Endothelial cell of umbilical vein (primary cell): ENCODE measurements around the gene NRXN3. TPM values are rescaled to one million over a fixed set of nuclear protein-coding genes. Genes with fewer than 3 reads are reported as not detected.

Source experiments
- BruUV-seq: library from RNA; stranded (reverse); fragments of 400-500 nt; replicated peaks from 2 replicates; lab custom pipeline; 2021; lab: Mats Ljungman, UMichigan
- CTCF ChIA-PET: fragments of 300-600, 350-600 bp; sonication (Branson Sonifier 250); formaldehyde crosslinking; loops from one replicate; lab custom pipeline; 2021; ENCODE audit warnings: antibody characterized with exemption, inconsistent platforms; lab: Charles Lee
- POLR2A ChIA-PET: fragments of 300-600, 350-600 bp; sonication (Branson Sonifier 250); formaldehyde crosslinking; loops from one replicate; lab custom pipeline; 2021; ENCODE audit warnings: antibody characterized with exemption, inconsistent platforms; lab: Charles Lee
- DNase-seq: peaks from one replicate; pipeline ENCODE4 v3.0.0-alpha.2; 2011; ENCODE audit warnings: low read depth, low spot score
- FAIRE-seq: peaks from 2 replicates; lab custom pipeline; 2011; peaks lifted over from hg19 to GRCh38; lab: Jason Lieb, UNC
- H2AFZ ChIP-seq: 2 replicates; pipeline ENCODE4 v1.6.0; 2012; ENCODE audit warnings: low read depth, low read length, control low read depth, inconsistent platforms
- H3K27ac ChIP-seq: 2 replicates; pipeline ENCODE4 v1.5.1; 2011; ENCODE audit warnings: low read depth, mild to moderate bottlenecking, control low read depth, low read length, moderate library complexity; ENCODE audit not compliant: insufficient read depth
- H3K27me3 ChIP-seq, 2 experiments: 2 replicates each; pipeline versions ENCODE4 v1.6.0 to v1.6.1; 2011; ENCODE audit warnings: low read length in 2 of 2, mixed read lengths in 1 of 2; ENCODE audit not compliant: control insufficient read depth in 2 of 2, insufficient read depth in 2 of 2
- H3K36me3 ChIP-seq, 2 experiments: 2 replicates in 1 of 2; 3 replicates in 1 of 2; pipeline ENCODE4 v1.5.1; 2011; ENCODE audit warnings: low read length in 2 of 2, mild to moderate bottlenecking in 1 of 2, moderate library complexity in 1 of 2; ENCODE audit not compliant: control insufficient read depth in 2 of 2, insufficient read depth in 2 of 2; ENCODE audit errors: extremely low read depth in 1 of 2
- H3K4me1 ChIP-seq: 3 replicates; pipeline ENCODE4 v1.5.1; 2011; ENCODE audit warnings: mild to moderate bottlenecking, low read length; ENCODE audit not compliant: control insufficient read depth, insufficient read depth; ENCODE audit errors: extremely low read depth
- H3K4me2 ChIP-seq: 2 replicates; pipeline ENCODE4 v1.6.1; 2011; ENCODE audit warnings: low read length, control low read depth, mixed read lengths; ENCODE audit not compliant: insufficient read depth
- H3K4me3 ChIP-seq, 3 experiments: fragments of 200-600 bp in 1 of 3; sonication (generic), shearing (Covaris generic) in 1 of 3; replicated peaks in 1 of 3; 2 replicates each; pipeline ENCODE4 v1.5.1; 2011 to 2016; ENCODE audit warnings: control low read depth in 3 of 3, low read length in 3 of 3, mild to moderate bottlenecking in 2 of 3, inconsistent platforms in 1 of 3, low read depth in 1 of 3, moderate library complexity in 1 of 3; ENCODE audit not compliant: insufficient read depth in 1 of 3
- H3K79me2 ChIP-seq: 2 replicates; pipeline ENCODE4 v1.6.0; 2012; ENCODE audit warnings: low read length, inconsistent platforms; ENCODE audit not compliant: control insufficient read depth, insufficient read depth
- H3K9ac ChIP-seq: replicated peaks from 2 replicates; pipeline ENCODE3; 2011; ENCODE audit warnings: low read length, control low read depth; ENCODE audit not compliant: insufficient read depth; ENCODE audit errors: extremely low read depth
- H3K9me1 ChIP-seq: replicated peaks from 3 replicates; pipeline ENCODE4 v1.6.0; 2011; ENCODE audit warnings: mild to moderate bottlenecking, low read length; ENCODE audit not compliant: control insufficient read depth, insufficient read depth; ENCODE audit errors: extremely low read depth
- H3K9me3 ChIP-seq: replicated peaks from 2 replicates; pipeline ENCODE4 v1.5.1; 2012; ENCODE audit warnings: low read length, inconsistent platforms; ENCODE audit not compliant: control insufficient read depth, insufficient read depth
- H4K20me1 ChIP-seq: replicated peaks from 2 replicates; pipeline ENCODE3; 2011; ENCODE audit warnings: mild to moderate bottlenecking, low read length; ENCODE audit not compliant: control insufficient read depth, insufficient read depth; ENCODE audit errors: extremely low read depth
- EZH2 ChIP-seq: IDR thresholded peaks from 2 replicates; pipeline ENCODE4 v1.6.1; 2012; ENCODE audit warnings: borderline replicate concordance, low read depth, mild to moderate bottlenecking, moderate library complexity, low read length, inconsistent platforms; ENCODE audit not compliant: severe bottlenecking
- FOS ChIP-seq: IDR thresholded peaks from 2 replicates; pipeline ENCODE4 v1.6.1; 2011; ENCODE audit warnings: mild to moderate bottlenecking, low read length, moderate library complexity, borderline replicate concordance; ENCODE audit not compliant: insufficient read depth
- GATA2 ChIP-seq: IDR thresholded peaks from 2 replicates; pipeline ENCODE4 v1.7.0; 2011; ENCODE audit warnings: low read depth, mild to moderate bottlenecking, moderate library complexity, mixed read lengths, low read length; ENCODE audit not compliant: insufficient read length, insufficient read depth
- JUN ChIP-seq: IDR thresholded peaks from 2 replicates; pipeline ENCODE4 v1.6.1; 2011; ENCODE audit warnings: borderline replicate concordance, low read depth; ENCODE audit not compliant: insufficient read length, insufficient read depth
- MYC ChIP-seq: IDR thresholded peaks from one replicate; pipeline ENCODE4 v1.6.1; 2011; ENCODE audit warnings: mild to moderate bottlenecking, low read depth, low read length
- POLR2A ChIP-seq: IDR thresholded peaks from 2 replicates; pipeline ENCODE4 v1.6.1; 2012; ENCODE audit warnings: low read depth, mild to moderate bottlenecking, control low read depth, low read length
- POLR2AphosphoS5 ChIP-seq: IDR thresholded peaks from 2 replicates; pipeline ENCODE4 v1.6.1; 2012; ENCODE audit warnings: low read depth, mild to moderate bottlenecking, control low read depth, low read length, moderate library complexity; ENCODE audit not compliant: insufficient read depth
- dilution Hi-C: fragments of 300-500 bp; cut with MboI; formaldehyde crosslinking; loops from one replicate; pipeline ENCODE4 v1.15.0; 2019; ENCODE audit warnings: low sequenced_read_pairs; ENCODE audit not compliant: extremely low pct_ligation_motif_present
- intact Hi-C: fragments of 100-400 bp; cut with micrococcal nuclease; formaldehyde crosslinking; loops from one replicate; pipeline ENCODE4 v1.10.0; 2022
- polyA plus RNA-seq, 4 experiments: library from polyadenylated mRNA; depleted of rRNA in 3 of 4; stranded (reverse) in 3 of 4; unstranded in 1 of 4; fragments of >200 nt; gene quantifications; 2 replicates each; pipeline versions ENCODE4 v1.2.1 to v1.2.3, GENCODE V29; 2011 to 2012; ENCODE audit warnings: missing spikeins in 1 of 4
- total RNA-seq: library from RNA; stranded (reverse); gene quantifications from 2 replicates; pipeline ENCODE4 v1.2.3, GENCODE V29; 2021
- TF ChIP-seq, protein P1 (sequence below): IDR thresholded peaks from 2 replicates; pipeline ENCODE4 v1.6.1; 2011; ENCODE audit not compliant: insufficient read depth, insufficient read length
- TF ChIP-seq, protein P2 (sequence below), 2 donors: IDR thresholded peaks; 1 replicate in 1 of 2; 2 replicates in 1 of 2; pipeline ENCODE4 v1.5.1; 2011; ENCODE audit warnings: low read length in 2 of 2, mild to moderate bottlenecking in 2 of 2, moderate library complexity in 2 of 2, control low read depth in 1 of 2, inconsistent platforms in 1 of 2, low read depth in 1 of 2; ENCODE audit not compliant: insufficient read depth in 1 of 2; ENCODE audit errors: extremely low read depth in 1 of 2

NRXN3 gene
- total and polyA plus RNA-seq, 2 donors (not counting 3 experiments of a cell fraction or from before 2014, with no cell fraction given), result 0.72 to 4.2 TPM

DNA sequence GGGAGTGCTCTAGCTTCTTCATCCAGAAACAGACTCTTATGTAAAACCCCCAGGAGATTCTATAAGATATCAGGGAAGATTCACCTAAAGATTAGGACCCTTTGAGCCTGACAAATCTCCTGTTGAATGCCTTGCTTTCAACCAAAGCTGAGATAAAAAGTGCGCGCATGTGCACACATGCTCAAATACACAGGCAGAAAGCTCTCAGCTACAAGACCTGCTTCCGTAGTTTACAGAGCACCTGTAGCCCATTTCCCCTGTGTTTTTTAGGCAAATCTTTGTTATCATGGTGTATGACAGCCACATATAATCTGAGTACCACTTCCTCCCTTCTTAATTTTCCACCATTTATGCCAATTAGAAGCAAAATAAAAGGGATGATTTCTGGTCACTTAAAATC, 866.9 kb downstream of the NRXN3 start:
- Histone ChIP-seq H3K9me1 (no peaks in the 10 kb centered on the region), H3K9me3 (no peaks in the 10 kb centered on the region), H3K79me2 (no peaks in the 10 kb centered on the region), H3K4me2 (no peak overlapping the region), H3K27me3 (no peaks in the 10 kb centered on the region), H3K36me3 (no peaks in the 10 kb centered on the region), H3K4me1 (no peaks in the 10 kb centered on the region), H2AFZ (no peak overlapping the region), H3K4me3 (no peak overlapping the region), H4K20me1 (no peaks in the 10 kb centered on the region), H3K27ac (no peak overlapping the region), H3K9ac (no peak overlapping the region)
- ChIA-PET CTCF (no interaction called here), POLR2A (no interaction called here)
- DNase-seq (no peak), FAIRE-seq (no peak)
- no peak for TF ChIP-seq EZH2
- TF ChIP-seq FOS, result no peak
- TF ChIP-seq POLR2A, result no peak
- no peak for TF ChIP-seq GATA2
- no peak for TF ChIP-seq JUN
- TF ChIP-seq POLR2AphosphoS5, result no peak
- TF ChIP-seq, protein P1, sequence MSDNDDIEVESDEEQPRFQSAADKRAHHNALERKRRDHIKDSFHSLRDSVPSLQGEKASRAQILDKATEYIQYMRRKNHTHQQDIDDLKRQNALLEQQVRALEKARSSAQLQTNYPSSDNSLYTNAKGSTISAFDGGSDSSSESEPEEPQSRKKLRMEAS, result no peak
- TF ChIP-seq, protein P2, sequence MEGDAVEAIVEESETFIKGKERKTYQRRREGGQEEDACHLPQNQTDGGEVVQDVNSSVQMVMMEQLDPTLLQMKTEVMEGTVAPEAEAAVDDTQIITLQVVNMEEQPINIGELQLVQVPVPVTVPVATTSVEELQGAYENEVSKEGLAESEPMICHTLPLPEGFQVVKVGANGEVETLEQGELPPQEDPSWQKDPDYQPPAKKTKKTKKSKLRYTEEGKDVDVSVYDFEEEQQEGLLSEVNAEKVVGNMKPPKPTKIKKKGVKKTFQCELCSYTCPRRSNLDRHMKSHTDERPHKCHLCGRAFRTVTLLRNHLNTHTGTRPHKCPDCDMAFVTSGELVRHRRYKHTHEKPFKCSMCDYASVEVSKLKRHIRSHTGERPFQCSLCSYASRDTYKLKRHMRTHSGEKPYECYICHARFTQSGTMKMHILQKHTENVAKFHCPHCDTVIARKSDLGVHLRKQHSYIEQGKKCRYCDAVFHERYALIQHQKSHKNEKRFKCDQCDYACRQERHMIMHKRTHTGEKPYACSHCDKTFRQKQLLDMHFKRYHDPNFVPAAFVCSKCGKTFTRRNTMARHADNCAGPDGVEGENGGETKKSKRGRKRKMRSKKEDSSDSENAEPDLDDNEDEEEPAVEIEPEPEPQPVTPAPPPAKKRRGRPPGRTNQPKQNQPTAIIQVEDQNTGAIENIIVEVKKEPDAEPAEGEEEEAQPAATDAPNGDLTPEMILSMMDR (IDR thresholded peaks at IDR 0.05; ENCODE audit: extremely low read depth in 1 of 2, insufficient read depth in 1 of 2, low read depth in 1 of 2, low read length in 2 of 2), result no peak
- no peak for TF ChIP-seq MYC
- intact Hi-C loops, result no loop called here
- dilution Hi-C loops, result no loop called here
- BruUV-seq, result no TSS peak
